ENCODE measurements around the gene STX18. TPM values are rescaled to one million over a fixed set of nuclear protein-coding genes. Genes with fewer than 3 reads are reported as not detected.

Gene STX18
- total RNA-seq, 1 experiment from 2014 or later, result 32.7 TPM

DNA sequence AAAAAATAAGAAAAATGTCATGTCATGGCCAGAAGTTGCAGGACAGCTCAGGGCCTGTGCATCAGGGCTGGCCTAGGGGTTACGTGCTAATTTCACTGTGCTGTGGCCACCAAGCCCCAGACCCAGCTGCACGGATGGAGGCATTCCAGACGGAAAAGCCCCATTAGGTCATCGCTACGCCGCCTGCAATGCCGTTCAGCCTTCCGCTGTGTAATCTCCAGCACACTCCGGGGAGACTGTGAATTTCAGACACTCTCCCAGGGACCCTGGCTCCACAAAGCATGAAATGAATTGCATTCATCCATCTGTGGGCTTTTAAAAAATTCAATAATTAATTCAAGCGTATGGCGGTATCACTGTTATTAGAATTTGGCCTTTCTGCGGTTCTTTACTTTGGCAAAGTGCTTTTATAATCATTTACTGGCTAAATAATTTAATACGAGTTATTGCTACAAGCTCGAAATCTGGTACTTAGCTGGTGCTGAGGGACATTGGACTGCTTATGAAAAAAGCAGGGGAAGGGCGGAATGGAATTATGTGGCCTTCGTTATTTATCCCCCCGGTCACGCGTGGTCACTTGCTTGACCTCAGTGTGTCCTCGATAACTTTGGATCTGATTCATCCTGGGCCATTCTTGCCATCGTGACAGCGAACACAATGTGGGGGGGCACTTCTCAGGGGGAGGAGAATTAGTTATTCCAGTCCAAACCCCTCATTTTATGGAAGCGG, 164.0 kb downstream of the STX18 start:
- H3K4me1 Mint-ChIP-seq (ENCODE audit: insufficient read depth, unreplicated experiment), result no peaks in the 10 kb centered on the region
- peaks cover 9% of the 10 kb centered on the region for H3K9me3 Mint-ChIP-seq (ENCODE audit: unreplicated experiment)
- peaks cover 41% of the 10 kb centered on the region for H3K27me3 Mint-ChIP-seq (ENCODE audit: insufficient read depth, unreplicated experiment)
- intact Hi-C loops (cut with micrococcal nuclease), result no loop called here
- no peak for TF ChIP-seq CTCF (IDR thresholded peaks at IDR 0.05; ENCODE audit: unreplicated experiment)
- no TSS peak for BruUV-seq (replicated peaks)
- H3K36me3 Mint-ChIP-seq (ENCODE audit: insufficient read depth, unreplicated experiment), result peaks cover 5% of the 10 kb centered on the region
- CTCF ChIA-PET, result interaction anchor here (0.9 to 1.2 kb wide), 2 partner anchors 42 to 53 kb away, joined by 3 read pairs; no protein-coding TSS in a partner anchor
- no peak overlapping the region for H3K27ac Mint-ChIP-seq (ENCODE audit: low read depth, unreplicated experiment)
- DNase-seq (ENCODE audit: unreplicated experiment), result no peak
- POLR2A ChIA-PET, result no interaction called here
- H3K4me3 Mint-ChIP-seq (ENCODE audit: unreplicated experiment), result no peak overlapping the region

- intact Hi-C loops (cut with micrococcal nuclease), result no loop called here
- Mint-ChIP-seq H3K4me3 (ENCODE audit: unreplicated experiment) (no peak overlapping the region), H3K36me3 (ENCODE audit: insufficient read depth, unreplicated experiment) (peaks cover 5% of the 10 kb centered on the region), H3K4me1 (ENCODE audit: insufficient read depth, unreplicated experiment) (no peaks in the 10 kb centered on the region), H3K27ac (ENCODE audit: low read depth, unreplicated experiment) (no peak overlapping the region), H3K27me3 (ENCODE audit: insufficient read depth, unreplicated experiment) (peaks cover 34% of the 10 kb centered on the region), H3K9me3 (ENCODE audit: unreplicated experiment) (peaks cover 9% of the 10 kb centered on the region)
- DNase-seq (ENCODE audit: unreplicated experiment), result no peak
- ChIA-PET CTCF (interaction anchor here (1.1 to 1.2 kb wide), 2 partner anchors 12 to 41 kb away, joined by 3 read pairs; no protein-coding TSS in a partner anchor), POLR2A (no interaction called here)
- no peak for TF ChIP-seq CTCF (IDR thresholded peaks at IDR 0.05; ENCODE audit: unreplicated experiment)
- BruUV-seq (replicated peaks), result no TSS peak
These were observed 164.7 kb downstream of the STX18 start for GRCh38 chr4:4377191-4377590.

- H3K4me1 Mint-ChIP-seq (ENCODE audit: insufficient read depth, unreplicated experiment), result no peaks in the 10 kb centered on the region
- TF ChIP-seq CTCF (IDR thresholded peaks at IDR 0.05; ENCODE audit: unreplicated experiment), result no peak
- peaks cover 9% of the 10 kb centered on the region for H3K9me3 Mint-ChIP-seq (ENCODE audit: unreplicated experiment)
- DNase-seq (ENCODE audit: unreplicated experiment), result no peak
- H3K27ac Mint-ChIP-seq (ENCODE audit: low read depth, unreplicated experiment), result no peak overlapping the region
- POLR2A ChIA-PET, result interaction anchor here (0.6 kb wide), 1 partner anchor 20 kb away, joined by 3 read pairs; no protein-coding TSS in a partner anchor
- H3K36me3 Mint-ChIP-seq (ENCODE audit: insufficient read depth, unreplicated experiment), result peaks cover 11% of the 10 kb centered on the region
- CTCF ChIA-PET, result interaction anchor here (0.6 to 1.5 kb wide), 3 partner anchors 11 to 124 kb away, joined by 3 to 4 read pairs (median 3); no protein-coding TSS in a partner anchor
- BruUV-seq (replicated peaks), result no TSS peak
- H3K4me3 Mint-ChIP-seq (ENCODE audit: unreplicated experiment), result no peak overlapping the region
- H3K27me3 Mint-ChIP-seq (ENCODE audit: insufficient read depth, unreplicated experiment), result peaks cover 27% of the 10 kb centered on the region
- intact Hi-C loops (cut with micrococcal nuclease), result no loop called here
These were observed 165.8 kb downstream of the STX18 start for GRCh38 chr4:4376074-4376473.

DNA sequence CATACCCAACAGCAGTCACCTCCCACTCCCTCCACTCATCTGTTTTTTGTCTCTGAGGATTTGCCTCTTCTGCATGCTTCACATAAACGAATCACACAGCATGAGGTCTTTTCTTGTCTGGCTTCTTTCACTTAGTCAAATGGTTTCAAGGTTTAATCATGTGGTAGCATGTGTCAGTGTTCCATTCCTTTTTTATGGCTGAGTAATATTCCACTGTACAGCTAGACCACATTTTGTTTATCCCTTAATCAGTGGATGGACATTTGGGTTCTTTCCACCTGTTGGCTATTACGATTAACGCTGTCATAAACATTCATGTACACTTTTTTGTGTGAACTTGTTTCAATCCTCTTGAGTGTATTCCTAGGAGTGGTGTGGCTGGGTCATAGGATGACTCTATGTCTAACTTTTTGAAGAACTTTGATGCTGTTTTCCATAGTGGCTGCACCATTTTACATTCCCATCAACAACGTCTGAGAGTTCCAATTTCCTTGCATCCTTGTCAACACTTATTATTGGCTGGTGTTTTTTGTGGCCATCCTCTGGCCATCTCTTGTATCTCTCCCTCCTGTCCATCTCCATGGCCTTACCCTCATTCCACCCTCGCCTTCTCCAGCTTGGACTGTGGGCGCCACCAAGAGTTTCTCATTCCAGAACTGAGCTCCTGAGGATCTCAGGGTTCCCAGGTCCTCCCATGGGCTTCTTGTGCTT, 167.3 kb downstream of the STX18 start:
- no peaks in the 10 kb centered on the region for H3K4me1 Mint-ChIP-seq (ENCODE audit: insufficient read depth, unreplicated experiment)
- H3K4me3 Mint-ChIP-seq (ENCODE audit: unreplicated experiment), result no peak overlapping the region
- DNase-seq (ENCODE audit: unreplicated experiment), result no peak
- BruUV-seq (replicated peaks), result no TSS peak
- peaks cover 11% of the 10 kb centered on the region for H3K36me3 Mint-ChIP-seq (ENCODE audit: insufficient read depth, unreplicated experiment)
- POLR2A ChIA-PET, result no interaction called here
- CTCF ChIA-PET, result interaction anchor here (0.7 to 1.0 kb wide), 2 partner anchors 20 to 56 kb away, joined by 3 read pairs; no protein-coding TSS in a partner anchor
- no peak overlapping the region for H3K27ac Mint-ChIP-seq (ENCODE audit: low read depth, unreplicated experiment)
- H3K9me3 Mint-ChIP-seq (ENCODE audit: unreplicated experiment), result peaks cover 9% of the 10 kb centered on the region
- intact Hi-C loops (cut with micrococcal nuclease), result no loop called here
- TF ChIP-seq CTCF (IDR thresholded peaks at IDR 0.05; ENCODE audit: unreplicated experiment), result no peak
- peaks cover 27% of the 10 kb centered on the region for H3K27me3 Mint-ChIP-seq (ENCODE audit: insufficient read depth, unreplicated experiment)
